Lower leg skin (tissue), 4 donors: Measurements from ENCODE around the gene TBX6. TPM values are rescaled to one million over a fixed set of nuclear protein-coding genes. Genes with fewer than 3 reads are reported as not detected.
A peak's percentile ranks its signal among the peaks of the same experiment; 100 is the strongest.

Experiments used
- DNase-seq, 2 donors: peaks; one replicate each; pipeline ENCODE4 v3.0.0-alpha.2; 2019; ENCODE audit warnings: low spot score in 2 of 2
- H3K4me3 ChIP-seq: fragments of 200-600 bp; sonication (generic); 2 replicates; pipeline ENCODE4 v1.5.1; 2017; ENCODE audit warnings: mild to moderate bottlenecking, low read depth; ENCODE audit not compliant: poor library complexity, severe bottlenecking
- POLR2A ChIP-seq, 2 donors: fragments of 450-650 bp; IDR thresholded peaks; one replicate each; pipeline ENCODE4 v1.6.1; 2016 to 2017; ENCODE audit warnings: antibody characterized with exemption in 2 of 2, mild to moderate bottlenecking in 1 of 2, moderate library complexity in 1 of 2
- WGBS, 2 donors: methylation state at CpG; one replicate each; pipeline ENCODE4 v1.1.5; 2018; 5-methylcytosine and 5-hydroxymethylcytosine counted together
- intact Hi-C: fragments of 100-400 bp; cut with DNase I; formaldehyde crosslinking; loops from one replicate; pipeline ENCODE4 v1.15.0; 2023; ENCODE audit warnings: low total_unique reads
- total RNA-seq, 4 donors: library from RNA; depleted of rRNA; stranded (reverse); fragments of >200 nt; gene quantifications; one replicate each; pipeline ENCODE4 v1.1.0, GENCODE V29; 2016
- TF ChIP-seq, protein P1 (sequence below), 3 donors: fragments of 450-650 bp; IDR thresholded peaks; one replicate each; pipeline ENCODE4 v1.5.1; 2016; ENCODE audit warnings: antibody characterized with exemption in 3 of 3, mild to moderate bottlenecking in 3 of 3, moderate library complexity in 2 of 3

Gene TBX6
- total RNA-seq, 4 donors from 2014 or later: 2.6 to 7.2 (median 3.8) TPM

DNA sequence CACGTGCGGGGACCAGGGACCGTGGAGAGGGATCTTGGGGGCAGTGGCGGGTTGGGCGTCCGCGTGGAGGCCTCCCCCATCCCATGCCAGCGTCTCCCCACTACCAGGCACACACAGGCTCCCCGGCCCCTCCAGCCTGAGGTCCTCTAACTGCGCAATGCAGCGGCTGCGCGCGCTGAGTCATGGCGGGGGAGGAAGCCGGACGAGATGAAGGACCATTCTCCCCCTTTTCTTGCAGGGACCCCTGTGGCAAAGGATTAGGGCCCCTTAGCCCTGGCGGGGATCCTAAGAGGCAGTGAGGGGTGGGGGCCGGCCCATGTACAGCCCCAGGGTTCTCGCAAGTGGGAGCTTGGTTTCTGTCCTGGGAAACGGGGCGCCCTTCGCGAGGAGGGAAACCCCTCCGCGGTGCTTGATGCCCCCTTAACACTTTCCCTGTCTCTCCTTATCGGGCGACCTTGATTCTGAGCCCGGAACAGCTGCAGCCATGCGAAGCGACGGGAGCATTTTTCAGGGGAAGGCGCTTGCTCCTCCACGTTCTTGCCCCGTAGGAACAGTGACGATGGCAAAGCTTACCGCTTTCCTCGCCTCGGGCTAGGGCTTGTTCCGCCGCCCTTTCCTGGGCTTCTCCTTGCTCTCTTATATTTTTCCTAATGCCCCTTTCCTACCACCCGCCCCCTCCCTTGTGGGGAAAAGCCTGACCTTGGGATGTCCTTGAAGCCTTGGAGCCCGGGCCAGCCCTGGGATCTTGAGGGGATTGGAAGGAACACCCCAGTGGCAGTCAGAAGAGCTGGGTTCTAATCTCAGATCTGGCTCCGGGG is 25.6 kb downstream of the TBX6 start:
- 0 to 1% methylated on average over 42 of the region's 44 CpGs for WGBS, 2 donors
- intact Hi-C loops: no loop called here
- H3K4me3 ChIP-seq: peak overlapping the region; percentile 98
- TF ChIP-seq, protein P1, sequence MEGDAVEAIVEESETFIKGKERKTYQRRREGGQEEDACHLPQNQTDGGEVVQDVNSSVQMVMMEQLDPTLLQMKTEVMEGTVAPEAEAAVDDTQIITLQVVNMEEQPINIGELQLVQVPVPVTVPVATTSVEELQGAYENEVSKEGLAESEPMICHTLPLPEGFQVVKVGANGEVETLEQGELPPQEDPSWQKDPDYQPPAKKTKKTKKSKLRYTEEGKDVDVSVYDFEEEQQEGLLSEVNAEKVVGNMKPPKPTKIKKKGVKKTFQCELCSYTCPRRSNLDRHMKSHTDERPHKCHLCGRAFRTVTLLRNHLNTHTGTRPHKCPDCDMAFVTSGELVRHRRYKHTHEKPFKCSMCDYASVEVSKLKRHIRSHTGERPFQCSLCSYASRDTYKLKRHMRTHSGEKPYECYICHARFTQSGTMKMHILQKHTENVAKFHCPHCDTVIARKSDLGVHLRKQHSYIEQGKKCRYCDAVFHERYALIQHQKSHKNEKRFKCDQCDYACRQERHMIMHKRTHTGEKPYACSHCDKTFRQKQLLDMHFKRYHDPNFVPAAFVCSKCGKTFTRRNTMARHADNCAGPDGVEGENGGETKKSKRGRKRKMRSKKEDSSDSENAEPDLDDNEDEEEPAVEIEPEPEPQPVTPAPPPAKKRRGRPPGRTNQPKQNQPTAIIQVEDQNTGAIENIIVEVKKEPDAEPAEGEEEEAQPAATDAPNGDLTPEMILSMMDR (IDR thresholded peaks at IDR 0.05): no peak
- DNase-seq: no peak

DNA sequence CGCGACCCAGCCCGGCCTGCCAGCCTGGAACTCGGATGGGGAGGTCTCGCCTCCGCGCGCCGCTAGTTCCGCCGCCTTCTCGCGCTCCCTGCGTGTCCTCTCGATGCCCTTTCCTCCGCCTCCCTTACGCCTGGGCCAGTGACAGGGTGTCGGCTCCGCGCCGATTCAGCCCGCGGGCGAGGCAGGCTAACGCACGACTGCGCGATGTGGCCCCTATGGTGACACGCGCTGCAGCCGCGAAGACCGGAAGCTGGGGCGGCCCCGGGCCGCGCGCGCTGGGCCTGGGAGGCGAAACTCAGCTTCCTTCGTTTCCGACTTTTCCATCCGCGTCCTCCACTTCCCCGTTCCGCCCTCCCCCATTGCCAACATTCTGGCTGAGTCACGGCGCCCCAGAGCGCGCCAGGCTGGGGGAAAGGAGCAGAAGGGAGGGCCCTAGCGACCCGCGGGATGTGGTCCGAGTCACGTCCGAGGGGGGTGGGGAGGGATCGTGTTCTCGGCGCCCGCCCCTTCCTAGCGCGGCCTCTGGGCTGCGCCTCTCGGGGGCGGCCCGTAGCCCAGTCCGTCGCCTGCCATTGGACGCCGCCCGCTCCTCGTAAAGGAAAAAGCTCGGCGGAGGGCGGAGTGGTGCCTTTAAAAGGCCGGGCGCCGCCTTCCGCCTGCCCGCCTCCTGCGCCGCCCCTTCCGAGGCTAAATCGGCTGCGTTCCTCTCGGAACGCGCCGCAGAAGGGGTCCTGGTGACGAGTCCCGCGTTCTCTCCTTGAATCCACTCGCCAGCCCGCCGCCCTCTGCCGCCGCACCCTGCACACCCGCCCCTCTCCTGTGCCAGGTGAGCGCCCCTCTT is 26.4 kb downstream of the TBX6 start, which contains the start of gene ALDOA:
Gene ALDOA, plus strand, starts transcription at position 659 of the 841 bp plus-strand sequence. CDS start 1,138 bp downstream, outside the sequence.
- DNase-seq: peak; percentile 96 to 99
- TF ChIP-seq POLR2A (IDR thresholded peaks at IDR 0.05): peak in 1 of 2 donors; percentile 95
- TF ChIP-seq, protein P1 (IDR thresholded peaks at IDR 0.05): no peak
- H3K4me3 ChIP-seq: peak within 1 kb of the TSS; percentile 98
- 0 to 1% methylated on average over 55 to 80 of the region's 99 CpGs for WGBS, 2 donors
- intact Hi-C loops: no loop called here

DNA sequence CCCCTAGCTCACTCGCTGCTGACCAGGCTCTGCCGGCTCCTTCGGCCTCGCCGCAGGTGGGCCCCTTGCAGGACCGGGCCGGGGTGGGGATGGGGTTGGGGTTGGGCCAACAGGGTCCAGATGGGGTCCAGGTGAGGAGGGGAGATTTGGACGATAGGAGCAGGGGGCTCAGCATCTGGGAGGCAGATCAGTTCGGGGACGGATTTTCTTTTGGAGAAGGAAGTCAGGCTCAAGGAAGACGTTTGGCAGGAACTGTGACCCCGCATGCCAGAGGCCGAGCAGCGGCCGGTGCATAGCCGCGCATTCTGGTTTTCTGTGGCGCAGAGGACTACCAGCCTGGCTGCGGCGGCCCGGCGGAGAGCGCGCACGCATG is 27.0 kb downstream of the TBX6 start:
- H3K4me3 ChIP-seq: peak overlapping the region; percentile 39
- TF ChIP-seq, protein P1 (IDR thresholded peaks at IDR 0.05): no peak
- peak in 1 of 2 donors; percentile 5 for TF ChIP-seq POLR2A (IDR thresholded peaks at IDR 0.05)
- DNase-seq: no peak
- 0% methylated on average over 17 of the region's 25 CpGs for WGBS, 2 donors
- intact Hi-C loops: loop anchor here (5.0 kb wide), 1 partner anchor 102 kb away; the partner anchor contains the start of gene TMEM219

DNA sequence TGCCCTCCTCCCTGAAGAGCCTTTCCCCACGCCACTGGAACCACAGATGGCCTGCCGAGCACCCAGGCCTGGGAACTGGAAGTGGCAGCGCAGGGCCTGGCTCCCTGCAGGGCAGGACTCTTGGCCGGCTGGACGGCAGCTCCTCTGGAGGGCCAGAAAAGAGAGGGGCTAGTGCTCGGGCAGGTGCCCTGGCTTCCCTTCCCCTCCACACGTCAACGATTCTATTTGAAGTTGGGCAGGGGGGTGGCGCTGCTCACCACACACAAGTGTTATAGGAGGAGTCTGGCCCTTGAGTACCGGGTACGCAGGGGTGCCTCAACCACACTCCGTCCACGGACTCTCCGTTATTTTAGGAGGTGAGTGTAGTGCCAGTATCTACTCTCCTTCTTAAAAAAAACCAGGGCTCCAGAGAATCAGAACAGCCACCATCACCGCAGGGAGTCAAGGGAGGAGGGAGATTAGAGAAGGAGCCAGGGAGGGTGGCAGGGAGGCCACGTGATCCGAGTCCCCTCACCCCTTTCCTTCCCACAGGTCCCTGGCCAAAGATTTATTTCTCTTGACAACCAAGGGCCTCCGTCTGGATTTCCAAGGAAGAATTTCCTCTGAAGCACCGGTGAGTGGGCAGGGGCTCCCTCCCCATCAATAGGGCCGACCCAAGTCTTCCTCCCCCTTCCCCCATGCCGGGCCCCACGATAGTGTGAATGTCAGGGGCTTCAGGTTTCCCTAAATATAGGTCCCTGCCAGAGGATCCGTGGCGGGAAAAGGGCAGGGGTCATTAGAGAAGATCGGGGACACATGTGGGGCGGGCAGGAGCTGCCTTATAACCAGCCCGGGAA is 27.6 kb downstream of the TBX6 start:
- peak overlapping the region; percentile 39 for H3K4me3 ChIP-seq
- intact Hi-C loops: loop anchor here (5.0 kb wide), 1 partner anchor 102 kb away; the partner anchor contains the start of gene TMEM219
- peak; percentile 73 to 95 for DNase-seq
- WGBS, 2 donors: 4 to 5% methylated on average over 23 to 24 of the region's 27 CpGs
- TF ChIP-seq POLR2A (IDR thresholded peaks at IDR 0.05): no peak
- TF ChIP-seq, protein P1 (IDR thresholded peaks at IDR 0.05): no peak

DNA sequence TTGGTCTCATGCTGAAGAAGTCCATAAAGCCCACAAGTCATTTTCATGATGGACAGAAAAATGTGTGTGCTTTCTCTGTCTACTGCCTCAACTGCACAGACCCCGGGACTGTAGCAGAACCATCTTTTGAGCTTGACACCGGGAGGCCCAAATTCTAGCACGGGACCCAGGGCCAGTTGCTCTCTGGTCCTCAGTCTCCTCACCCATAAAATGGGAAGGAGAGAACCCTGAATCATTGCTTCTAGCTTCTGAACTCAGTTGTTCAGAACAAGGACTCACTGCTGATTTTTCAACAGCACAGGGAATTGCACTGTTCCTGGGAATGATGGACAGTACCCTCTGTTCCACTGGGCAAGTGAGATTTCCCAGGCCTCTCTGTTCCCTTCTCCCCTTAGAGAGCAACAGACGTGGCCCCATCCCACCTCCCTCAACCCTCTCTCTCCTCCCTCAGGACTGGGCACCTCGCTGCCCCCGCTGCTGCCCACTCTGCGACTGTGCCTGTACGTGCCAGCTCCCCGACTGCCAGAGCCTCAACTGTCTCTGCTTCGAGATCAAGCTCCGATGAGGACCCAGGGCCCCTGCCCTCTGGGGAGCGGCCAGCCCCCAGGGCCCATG is 28.3 kb downstream of the TBX6 start:
- DNase-seq: no peak
- no peak for TF ChIP-seq POLR2A (IDR thresholded peaks at IDR 0.05)
- TF ChIP-seq, protein P1 (IDR thresholded peaks at IDR 0.05): no peak
- 59 to 63% methylated on average over 12 of the region's 12 CpGs for WGBS, 2 donors
- intact Hi-C loops: loop anchor here (5.0 kb wide), 1 partner anchor 101 kb away; the partner anchor contains the start of gene TMEM219
- no peak overlapping the region for H3K4me3 ChIP-seq
